Stomach (tissue), 4 donors: ENCODE results near the gene CCDC141.

Source experiments
- CTCF ChIP-seq, 7 experiments: fragments of 450-650 bp in 4 of 7; fragments of 200-600 bp in 3 of 7; sonication (generic) in 3 of 7; IDR thresholded peaks; one replicate each; pipeline ENCODE4 v1.5.1; 2016 to 2019; ENCODE audit warnings: antibody characterized with exemption in 7 of 7, control low read depth in 2 of 7, mild to moderate bottlenecking in 1 of 7
- EP300 ChIP-seq: sonication (generic); formaldehyde crosslinking; IDR thresholded peaks from one replicate; pipeline ENCODE4 v1.6.1; 2017; ENCODE audit warnings: antibody characterized with exemption
- POLR2A ChIP-seq, 4 donors: fragments of 450-650 bp; IDR thresholded peaks; one replicate each; pipeline ENCODE4 v1.6.1; 2016; ENCODE audit warnings: antibody characterized with exemption in 4 of 4, control low read depth in 2 of 4, mild to moderate bottlenecking in 1 of 4, moderate library complexity in 1 of 4

GRCh38 chr2:179051250-179051649 lies 1.3 kb upstream of the CCDC141 start:
- TF ChIP-seq CTCF (IDR thresholded peaks at IDR 0.05) (no peak), POLR2A (IDR thresholded peaks at IDR 0.05) (no peak), EP300 (no peak)
